ENCODE results near the gene PNKP.

Gene PNKP

DNA sequence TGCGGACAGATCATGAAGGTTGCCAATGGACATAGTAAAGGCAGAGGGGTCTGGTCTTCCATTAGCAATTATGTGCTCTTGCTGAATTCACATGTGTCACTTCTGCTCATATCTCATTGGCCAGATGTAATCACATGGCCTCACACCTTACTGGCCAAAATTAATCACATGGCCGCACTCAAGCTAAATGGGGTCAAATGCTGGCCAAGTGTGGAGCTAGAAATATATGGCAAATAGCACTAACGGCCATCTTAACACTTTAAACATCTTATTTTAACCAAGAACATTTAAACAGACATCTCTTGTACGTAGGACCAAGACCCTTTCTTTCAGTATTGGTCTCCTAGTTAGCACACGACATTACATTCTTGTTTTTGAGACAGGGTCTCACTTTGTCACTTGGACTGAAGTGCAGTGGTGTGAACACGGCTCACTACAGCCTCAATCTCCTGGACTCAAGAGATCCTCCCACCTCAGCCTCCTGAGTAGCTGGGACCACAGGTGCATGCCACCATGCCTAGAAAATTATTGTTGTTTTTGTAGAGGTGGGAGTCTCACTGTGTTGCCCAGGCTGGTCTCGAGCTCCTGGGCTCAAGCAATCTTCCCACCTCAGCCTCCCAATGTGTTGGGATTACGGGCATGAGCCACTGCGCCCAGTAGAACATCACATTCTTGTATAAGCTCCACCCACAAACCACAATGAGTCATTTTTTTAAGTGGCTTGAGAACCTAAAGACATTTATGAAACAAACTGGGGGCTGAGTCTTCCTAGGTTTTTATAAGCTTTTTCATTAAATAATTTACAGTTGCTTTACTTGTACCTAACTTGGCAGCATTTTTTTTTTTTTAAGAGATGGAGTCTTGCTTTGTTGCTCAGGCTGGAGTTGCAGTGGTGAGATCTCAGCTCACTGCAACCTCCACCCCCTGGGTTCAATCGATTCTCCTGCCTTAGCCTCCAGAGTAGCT is 19.4 kb downstream of the PNKP start:
- no peak for DNase-seq (ENCODE audit: low read depth in 2 of 2)

DNA sequence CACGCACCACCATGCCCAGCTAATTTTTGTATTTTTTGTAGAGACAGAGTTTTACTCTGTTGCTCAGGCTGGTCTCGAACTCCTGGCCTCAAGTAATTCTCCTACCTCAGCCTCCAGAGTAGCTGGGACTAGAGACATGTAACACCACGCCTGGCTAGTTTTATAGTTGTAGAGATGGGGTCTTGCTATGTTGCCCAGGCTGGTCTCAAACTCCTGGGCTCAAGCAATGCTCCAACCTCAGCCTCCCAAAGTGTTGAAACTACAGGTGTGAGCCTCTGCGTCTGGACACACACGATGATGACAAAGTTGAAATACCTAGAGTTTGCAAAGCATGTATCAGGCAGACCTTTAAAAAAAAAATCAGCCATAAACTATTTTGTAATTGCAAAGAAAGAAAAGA is 21.0 kb downstream of the PNKP start:
- no peak for DNase-seq (ENCODE audit: low read depth in 2 of 2)

DNA sequence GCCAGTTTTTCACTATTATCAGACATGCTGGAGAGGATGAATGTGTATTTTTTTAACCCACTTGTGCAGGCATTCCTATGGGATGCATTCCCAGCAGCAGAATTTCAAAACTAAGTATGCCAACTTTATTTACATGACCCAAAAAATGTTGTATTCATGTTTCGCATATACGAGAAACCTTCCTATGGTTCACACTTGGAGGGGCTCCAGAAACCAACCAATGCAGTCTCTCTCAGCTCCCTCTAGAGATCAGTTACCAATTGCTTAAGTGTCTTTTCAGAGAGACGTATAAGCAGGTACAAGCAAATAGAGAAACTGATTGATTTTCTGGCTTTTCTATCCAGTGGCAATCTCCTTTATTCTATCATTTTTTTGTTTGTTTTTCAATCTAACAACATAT is 22.0 kb downstream of the PNKP start:
- no peak for DNase-seq (ENCODE audit: low read depth in 2 of 2)

GRCh38 chr19:49844138-49845095 is 23.0 kb downstream of the PNKP start:
- no peak for DNase-seq (ENCODE audit: low read depth in 2 of 2)

GRCh38 chr19:49843265-49843664 is 24.1 kb downstream of the PNKP start:
- no peak for DNase-seq (ENCODE audit: low read depth in 2 of 2)

DNA sequence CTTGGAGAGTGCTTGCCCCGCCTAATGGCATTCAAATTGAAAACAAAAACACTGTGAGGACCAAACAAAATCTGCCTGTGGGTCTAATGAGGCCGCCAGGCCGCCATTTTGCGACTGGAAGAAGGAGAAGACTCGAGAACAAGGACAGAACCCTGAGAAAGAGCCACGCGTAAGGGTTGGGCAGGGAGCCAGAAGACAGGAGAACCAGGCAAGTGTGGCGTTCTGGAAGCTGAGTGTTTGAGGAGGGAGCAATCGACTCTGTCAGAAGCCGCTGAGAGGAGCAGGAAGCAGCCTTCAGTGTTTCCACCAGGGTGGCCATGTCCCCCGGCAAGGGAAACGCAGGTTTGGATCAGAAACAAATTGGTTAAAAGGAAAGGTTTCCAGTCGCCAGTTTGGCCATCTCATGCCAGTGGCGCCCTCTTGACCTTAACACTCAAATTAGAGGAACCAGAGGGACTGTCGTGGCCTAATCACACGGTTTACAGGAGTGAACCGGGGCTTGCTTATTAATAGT is 26.6 kb downstream of the PNKP start:
- no peak for DNase-seq (ENCODE audit: low read depth in 2 of 2)

- no peak for DNase-seq (ENCODE audit: low read depth in 2 of 2)
These were observed 27.1 kb downstream of the PNKP start for GRCh38 chr19:49840321-49840720.

DNA sequence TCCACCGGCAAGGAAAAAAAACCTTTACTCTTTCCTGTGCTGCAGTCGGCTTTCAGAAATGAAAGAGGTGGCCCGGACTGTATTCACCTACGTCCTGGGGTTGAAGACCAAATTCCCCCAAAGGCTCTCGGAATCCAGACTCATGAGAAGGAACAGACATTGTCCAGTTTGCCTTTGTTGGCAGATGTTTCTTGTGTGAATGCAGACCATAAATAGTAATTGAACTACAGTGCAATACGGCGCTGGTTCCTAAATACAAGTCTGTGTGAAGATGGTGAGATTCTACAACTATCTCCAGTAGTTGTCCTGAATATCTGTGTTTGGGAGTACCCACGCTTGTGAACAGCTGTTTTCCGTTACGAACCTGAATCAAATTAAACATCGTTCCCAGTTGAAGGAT is 27.7 kb downstream of the PNKP start:
- DNase-seq (ENCODE audit: low read depth in 2 of 2): no peak

DNA sequence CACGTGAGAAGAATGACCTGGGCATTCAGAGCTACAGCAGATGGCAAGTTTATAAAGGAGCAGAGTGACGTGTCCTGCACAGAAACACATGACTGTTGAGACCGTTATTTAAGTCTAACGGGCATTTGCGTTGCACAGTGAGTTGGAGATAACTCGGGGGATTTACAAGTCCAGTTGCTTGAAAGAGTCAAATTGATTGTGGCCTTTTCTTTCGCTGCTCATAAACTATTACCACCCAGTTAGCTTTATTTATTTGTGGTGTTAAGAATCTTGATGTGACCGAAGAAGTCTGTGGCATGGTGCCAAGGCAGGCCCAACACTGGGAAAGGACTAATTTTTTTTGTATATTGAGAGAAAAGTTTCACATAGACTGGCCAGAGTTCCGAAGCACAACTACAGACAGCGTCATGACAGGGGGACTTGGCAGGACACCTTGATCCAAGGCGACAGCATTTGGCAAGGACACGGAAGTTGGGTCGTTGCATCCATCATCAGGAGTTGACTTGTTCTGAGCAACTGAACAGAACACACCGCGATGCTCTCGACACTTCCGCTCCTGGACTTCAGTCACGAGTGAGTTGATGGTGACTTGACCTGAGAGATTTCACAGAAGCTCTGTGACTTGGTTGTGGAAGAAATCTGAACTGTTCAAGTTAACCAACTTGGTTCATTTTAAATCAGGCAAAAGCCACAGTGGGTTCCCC is 28.3 kb downstream of the PNKP start:
- no peak for DNase-seq (ENCODE audit: low read depth in 2 of 2)

GRCh38 chr19:49837425-49837824 is 30.0 kb downstream of the PNKP start:
- no peak for DNase-seq (ENCODE audit: low read depth in 2 of 2)

DNA sequence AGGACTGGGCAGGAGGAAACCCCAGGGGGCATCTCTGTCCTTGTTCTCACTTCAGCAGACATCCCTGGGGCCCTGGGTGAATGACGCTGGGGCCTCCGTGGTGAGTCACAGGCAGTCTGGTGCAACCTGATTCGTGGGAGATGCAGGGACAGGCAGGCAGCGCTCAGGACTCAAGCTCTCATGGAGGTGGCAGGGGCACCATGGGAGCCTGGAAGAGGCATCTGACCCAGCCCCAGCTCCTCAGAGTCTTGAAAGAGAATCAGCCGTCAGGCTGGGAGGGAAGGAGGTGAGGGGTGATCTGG is 30.4 kb downstream of the PNKP start:
- no peak for DNase-seq (ENCODE audit: low read depth in 2 of 2)

GRCh38 chr19:49836176-49837008 is 31.0 kb downstream of the PNKP start:
- DNase-seq (ENCODE audit: low read depth in 2 of 2): no peak

- no peak for DNase-seq (ENCODE audit: low read depth in 2 of 2)
These were observed 31.8 kb downstream of the PNKP start for GRCh38 chr19:49835562-49835961.

GRCh38 chr19:49833599-49833998 is 33.8 kb downstream of the PNKP start:
- DNase-seq (ENCODE audit: low read depth in 2 of 2): no peak

GRCh38 chr19:49832556-49832955 is 34.8 kb downstream of the PNKP start:
- DNase-seq (ENCODE audit: low read depth in 2 of 2): no peak

- no peak for DNase-seq (ENCODE audit: low read depth in 2 of 2)
These were observed 35.8 kb downstream of the PNKP start for GRCh38 chr19:49831592-49831991.

DNA sequence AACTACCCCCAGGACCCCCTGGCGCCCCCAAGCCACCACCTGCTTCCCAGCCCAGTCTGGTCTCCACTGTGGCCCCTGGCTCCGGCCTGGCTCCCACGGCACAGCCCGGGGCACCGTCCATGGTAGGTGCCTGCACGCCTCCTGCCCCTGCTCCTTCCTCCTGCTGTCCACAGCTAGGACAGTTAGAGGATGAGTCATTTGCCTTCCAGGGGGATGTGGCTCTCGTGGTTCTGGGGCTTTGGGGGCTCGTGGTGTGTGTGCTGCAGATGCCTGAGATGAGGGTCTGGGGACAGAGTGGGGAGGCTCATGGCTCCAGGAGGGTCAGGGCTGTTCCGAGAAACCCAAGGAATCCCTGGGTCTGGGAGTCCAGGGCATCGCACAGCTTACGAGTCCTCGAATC is 36.6 kb downstream of the PNKP start:
- DNase-seq (ENCODE audit: low read depth in 2 of 2): no peak

DNA sequence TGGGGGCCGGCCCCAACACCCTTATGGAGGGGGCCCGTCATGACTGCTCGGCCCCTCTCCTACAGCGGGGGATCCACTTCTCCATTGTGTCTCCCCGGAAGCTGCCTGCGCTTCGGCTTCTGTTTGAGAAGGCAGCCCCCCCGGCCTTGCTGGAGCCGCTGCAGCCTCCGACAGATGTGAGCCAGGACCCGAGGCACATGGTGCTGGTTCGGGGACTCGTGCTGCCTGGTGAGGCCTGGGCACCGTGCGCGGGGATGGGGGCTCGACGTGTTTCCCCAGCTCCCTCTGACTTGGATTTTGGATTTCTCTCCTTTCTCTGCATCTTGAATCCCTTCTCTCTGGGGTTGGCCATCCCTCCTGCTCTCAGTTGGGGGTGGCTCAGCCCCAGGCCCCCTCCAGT is 37.7 kb downstream of the PNKP start:
- DNase-seq (ENCODE audit: low read depth in 2 of 2): no peak

- no peak for DNase-seq (ENCODE audit: low read depth in 2 of 2)
These were observed 38.2 kb downstream of the PNKP start for GRCh38 chr19:49829200-49829599.

- no peak for DNase-seq (ENCODE audit: low read depth in 2 of 2)
These were observed 40.3 kb downstream of the PNKP start for GRCh38 chr19:49827034-49827433.

GRCh38 chr19:49824662-49825061 is 42.7 kb downstream of the PNKP start:
- no peak for DNase-seq (ENCODE audit: low read depth in 2 of 2)

All from stimulated activated CD4-positive, alpha-beta T cell treated with anti-CD3 and anti-CD28 coated beads, Interleukin-4, amount 100 ng/mL, for 48 hours (primary cell).